ENCODE results near the gene ROS1.
A peak's percentile ranks its signal among the peaks of the same experiment; 100 is the strongest.
"Not testable (repeated sequence)": the region's sequence is repeated elsewhere in the genome, so short reads cannot be mapped to it uniquely, and the experiment has no call there.

The ROS1 gene

GRCh38 chr6:117451671-117452070 is 25.9 kb upstream of the ROS1 start:
- no peak for TF ChIP-seq CTCF (IDR thresholded peaks at IDR 0.05; ENCODE audit: borderline replicate concordance, insufficient read depth, low read depth, low read length)
- no peak overlapping the region for H3K4me3 ChIP-seq (ENCODE audit: low read depth, low read length)

GRCh38 chr6:117449549-117450439 is 24.1 kb upstream of the ROS1 start:
- TF ChIP-seq CTCF (IDR thresholded peaks at IDR 0.05; ENCODE audit: borderline replicate concordance, insufficient read depth, low read depth, low read length): peak; percentile 34; the same call in 1 of the 2 replicates
- no peak overlapping the region for H3K4me3 ChIP-seq (ENCODE audit: low read depth, low read length)

- no peak overlapping the region for H3K4me3 ChIP-seq (ENCODE audit: low read depth, low read length)
- TF ChIP-seq CTCF (IDR thresholded peaks at IDR 0.05; ENCODE audit: borderline replicate concordance, insufficient read depth, low read depth, low read length): no peak
Observed at GRCh38 chr6:117448732-117449485, 23.2 kb upstream of the ROS1 start.

GRCh38 chr6:117448011-117448410 is 22.3 kb upstream of the ROS1 start:
- no peak for TF ChIP-seq CTCF (IDR thresholded peaks at IDR 0.05; ENCODE audit: borderline replicate concordance, insufficient read depth, low read depth, low read length)
- H3K4me3 ChIP-seq (ENCODE audit: low read depth, low read length): no peak overlapping the region

- H3K4me3 ChIP-seq (ENCODE audit: low read depth, low read length): no peak overlapping the region
- no peak for TF ChIP-seq CTCF (IDR thresholded peaks at IDR 0.05; ENCODE audit: borderline replicate concordance, insufficient read depth, low read depth, low read length)
Observed at GRCh38 chr6:117446861-117447260, 21.1 kb upstream of the ROS1 start.

GRCh38 chr6:117444600-117444999 is 18.9 kb upstream of the ROS1 start:
- TF ChIP-seq CTCF (IDR thresholded peaks at IDR 0.05; ENCODE audit: borderline replicate concordance, insufficient read depth, low read depth, low read length): no peak
- no peak overlapping the region for H3K4me3 ChIP-seq (ENCODE audit: low read depth, low read length)

GRCh38 chr6:117442313-117442712 is 16.6 kb upstream of the ROS1 start:
- H3K4me3 ChIP-seq (ENCODE audit: low read depth, low read length): not testable (repeated sequence)

Measured in GM12875 (cell line).